ENCODE data around the gene DAPK2.
A peak's percentile ranks its signal among the peaks of the same experiment; 100 is the strongest.

DAPK2 gene

GRCh38 chr15:63994073-63994600, 52.1 kb downstream of the DAPK2 start:
- DNase-seq = no peak

DNA sequence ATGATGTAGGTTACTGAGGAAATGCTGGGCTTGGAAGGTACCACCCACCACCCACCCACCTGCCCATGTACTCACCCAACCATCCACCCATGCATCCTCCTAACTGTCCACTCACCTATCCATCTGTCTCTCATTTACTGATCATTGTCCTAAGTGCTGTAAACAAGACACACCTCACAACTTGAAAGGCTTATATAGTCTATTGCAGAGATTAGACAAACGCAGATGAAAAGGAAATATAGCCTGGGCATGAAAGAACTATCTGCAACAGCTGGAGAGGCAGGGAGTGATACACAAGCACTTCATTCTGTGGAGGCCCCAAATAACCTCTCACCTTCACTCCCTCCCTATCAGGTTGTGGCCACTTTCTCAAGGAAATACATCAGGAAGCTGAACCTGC, 54.0 kb downstream of the DAPK2 start:
- no peak for DNase-seq

- no peak for DNase-seq
Measured at GRCh38 chr15:63991706-63992105, 54.6 kb downstream of the DAPK2 start.

GRCh38 chr15:63990454-63990853, 55.8 kb downstream of the DAPK2 start:
- DNase-seq = no peak

GRCh38 chr15:63987796-63988378, 58.4 kb downstream of the DAPK2 start:
- DNase-seq = no peak

DNA sequence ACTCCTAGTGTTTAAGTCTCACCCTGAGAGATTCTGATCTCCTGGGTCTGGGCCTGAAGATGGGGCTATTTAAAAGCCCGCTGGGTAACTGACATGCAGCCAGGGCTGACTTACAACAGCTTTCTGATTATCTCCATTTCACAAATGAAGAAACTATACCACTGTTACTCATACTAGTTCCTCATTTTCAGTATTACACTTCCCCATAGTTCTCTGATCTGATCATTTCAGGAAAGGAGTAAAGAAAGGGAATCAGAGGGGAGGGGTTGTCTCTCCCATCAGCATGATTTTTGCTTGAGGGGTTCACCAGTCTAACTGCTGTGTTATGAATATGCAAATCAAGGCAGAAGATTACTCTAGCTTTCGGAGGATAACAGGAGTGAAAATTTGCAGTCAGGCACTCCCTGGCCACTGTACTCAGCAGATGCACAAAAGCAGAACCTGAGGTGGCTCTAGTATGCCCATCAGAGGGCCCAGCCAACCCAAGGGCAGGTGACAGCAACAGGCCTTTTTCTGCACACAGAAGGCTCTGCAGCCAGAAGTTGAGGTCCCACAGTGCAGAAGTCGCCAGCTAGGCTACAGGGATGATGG, 59.4 kb downstream of the DAPK2 start:
- DNase-seq = peak; percentile 48

DNA sequence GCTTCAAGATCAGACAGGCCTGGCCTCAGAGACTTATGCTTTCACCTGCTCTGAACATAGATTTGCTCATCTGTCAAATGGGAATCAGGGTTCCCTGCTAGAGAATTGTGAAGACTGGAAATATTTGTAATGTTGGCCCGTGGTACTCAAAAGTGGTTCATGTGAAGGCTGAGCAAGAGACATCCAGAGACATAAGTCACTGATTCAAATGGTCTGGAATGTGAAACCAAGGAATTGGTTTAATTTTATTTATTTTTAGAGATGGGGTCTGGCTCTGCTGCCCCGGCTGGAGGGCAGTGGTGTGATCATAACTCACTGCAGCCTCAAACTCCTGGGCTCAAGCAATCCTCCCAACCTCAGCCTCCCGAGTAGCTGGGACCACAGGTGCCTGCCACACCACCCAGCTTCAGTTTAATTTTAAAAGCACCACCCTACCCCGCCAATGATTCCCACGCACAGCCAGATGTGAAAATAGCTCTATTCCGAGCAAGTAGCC, 60.1 kb downstream of the DAPK2 start:
- no peak for DNase-seq

GRCh38 chr15:63985221-63986184, 60.8 kb downstream of the DAPK2 start:
- DNase-seq = no peak

DNA sequence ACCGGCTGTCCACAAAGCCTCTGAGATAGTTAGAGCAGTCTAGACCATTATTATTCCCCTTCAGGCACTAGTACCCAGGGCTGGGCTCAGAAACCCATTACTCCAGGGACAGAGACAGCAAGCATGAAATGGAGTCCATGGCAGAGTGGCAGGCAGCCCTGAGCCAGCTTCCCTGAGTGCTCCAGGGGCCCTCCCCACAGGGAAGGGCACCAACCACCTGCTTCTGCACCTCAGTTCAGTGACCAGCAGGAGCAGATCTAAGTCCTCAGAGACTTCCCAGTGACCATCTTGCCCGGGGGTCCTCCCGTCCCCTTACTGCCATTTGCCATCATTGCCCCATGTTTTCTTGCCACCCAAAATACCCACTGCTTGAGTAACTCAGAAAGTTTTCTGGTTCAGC, 62.0 kb downstream of the DAPK2 start:
- DNase-seq = no peak

- DNase-seq = no peak
Measured at GRCh38 chr15:63983061-63983711, 63.1 kb downstream of the DAPK2 start.

DNA sequence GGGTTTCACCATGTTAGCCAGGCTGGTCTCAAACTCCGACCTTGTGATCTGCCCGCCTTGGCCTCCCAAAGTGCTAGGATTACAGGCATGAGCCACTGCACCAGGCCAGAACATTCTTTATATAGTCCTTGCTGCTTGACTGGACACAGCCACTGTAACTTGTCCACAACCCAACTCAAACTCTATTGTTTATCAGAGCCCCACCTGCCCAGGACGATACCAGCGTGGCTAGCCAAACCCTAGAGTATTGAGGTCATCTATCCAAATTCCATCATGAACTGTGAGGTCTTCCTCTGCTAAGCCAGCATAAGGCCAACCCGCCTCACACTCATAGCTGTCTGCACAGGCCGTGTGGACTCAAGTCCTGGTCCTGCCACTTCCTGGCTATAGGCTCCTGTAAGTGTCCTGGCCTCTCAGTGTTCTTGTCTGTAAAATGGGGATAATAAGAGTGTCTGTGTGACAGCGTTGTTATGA, 63.9 kb downstream of the DAPK2 start:
- no peak for DNase-seq

DNA sequence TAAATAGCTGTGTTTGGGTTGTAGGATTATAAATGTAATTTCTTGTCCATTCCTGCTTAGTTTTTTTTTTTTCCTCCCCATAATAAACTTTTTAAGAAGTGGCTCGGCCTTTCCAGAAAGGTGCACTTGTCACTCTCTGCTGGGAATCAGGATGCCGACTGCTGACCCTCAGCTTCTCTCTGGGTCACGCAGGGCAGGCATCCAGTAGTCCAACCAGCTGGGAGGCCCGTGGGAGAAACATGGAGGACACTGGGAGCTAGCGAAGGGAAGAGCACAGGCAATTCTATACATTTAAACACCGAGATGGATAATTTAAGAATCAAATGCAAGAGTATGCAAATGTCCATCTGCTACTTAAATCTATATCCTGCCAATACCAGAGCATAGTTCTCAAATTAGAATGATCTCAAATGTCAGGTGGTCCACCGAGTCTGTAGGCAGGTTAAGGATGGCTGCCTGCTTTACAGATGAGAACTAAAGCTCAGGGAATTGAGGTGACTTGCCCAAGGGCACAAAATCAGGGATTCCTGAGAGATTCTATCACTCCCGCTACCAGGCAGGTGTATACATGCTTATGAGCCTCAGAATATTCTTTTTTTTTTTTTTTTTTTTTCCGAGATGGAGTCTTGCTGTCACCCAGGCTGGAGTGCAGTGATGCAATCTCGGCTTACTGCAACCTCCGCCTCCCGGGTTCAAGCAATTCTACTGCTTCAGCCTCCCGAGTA, 64.5 kb downstream of the DAPK2 start:
- no peak for DNase-seq

DNA sequence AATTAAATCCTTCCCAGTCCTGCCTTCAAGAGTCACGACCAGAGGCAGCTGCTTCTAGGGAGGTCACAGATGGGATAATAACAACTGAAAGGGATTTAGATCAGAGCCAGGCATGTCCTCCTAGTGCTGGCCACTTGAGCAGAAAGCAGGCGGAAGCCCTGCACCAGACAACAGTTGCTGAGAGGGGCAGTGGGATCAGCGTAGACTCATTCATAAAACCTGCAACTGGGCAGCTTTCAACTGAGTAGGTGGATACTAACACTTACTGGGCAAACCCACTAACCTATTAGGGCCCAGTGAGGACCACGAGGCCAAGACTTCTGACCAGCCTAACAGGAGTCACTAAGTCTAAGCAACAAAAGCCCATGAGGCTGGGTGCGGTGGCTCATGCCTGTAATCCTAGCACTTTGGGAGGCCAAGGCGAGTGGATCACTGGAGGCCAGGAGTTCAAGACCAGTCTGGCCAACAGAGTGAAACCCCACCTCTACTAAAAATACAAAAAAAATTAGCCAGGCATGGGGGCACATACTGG, 67.0 kb downstream of the DAPK2 start:
- DNase-seq = no peak

- no peak for DNase-seq
Measured at GRCh38 chr15:63978511-63979261, 67.6 kb downstream of the DAPK2 start.

- no peak for DNase-seq
Measured at GRCh38 chr15:63977119-63977518, 69.2 kb downstream of the DAPK2 start.

DNA sequence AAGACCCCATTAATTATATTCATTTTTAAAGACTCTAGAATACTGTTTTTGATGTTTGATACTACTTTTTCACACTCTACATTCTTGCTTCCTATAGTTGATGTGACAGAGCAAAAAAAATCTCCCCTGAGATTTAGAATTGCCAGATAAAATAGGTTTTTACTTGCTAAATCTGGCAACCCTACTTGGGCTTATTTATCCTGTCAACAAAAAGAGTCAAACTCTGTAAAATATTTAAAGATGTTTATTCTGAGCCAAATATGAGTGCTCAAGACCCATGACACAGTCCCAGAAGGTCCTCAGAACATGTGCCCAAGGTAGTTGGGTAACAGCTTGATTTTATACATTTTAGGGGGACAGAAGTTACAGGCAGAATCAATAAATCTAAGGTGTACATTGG, 72.3 kb downstream of the DAPK2 start:
- no peak for DNase-seq

DNA sequence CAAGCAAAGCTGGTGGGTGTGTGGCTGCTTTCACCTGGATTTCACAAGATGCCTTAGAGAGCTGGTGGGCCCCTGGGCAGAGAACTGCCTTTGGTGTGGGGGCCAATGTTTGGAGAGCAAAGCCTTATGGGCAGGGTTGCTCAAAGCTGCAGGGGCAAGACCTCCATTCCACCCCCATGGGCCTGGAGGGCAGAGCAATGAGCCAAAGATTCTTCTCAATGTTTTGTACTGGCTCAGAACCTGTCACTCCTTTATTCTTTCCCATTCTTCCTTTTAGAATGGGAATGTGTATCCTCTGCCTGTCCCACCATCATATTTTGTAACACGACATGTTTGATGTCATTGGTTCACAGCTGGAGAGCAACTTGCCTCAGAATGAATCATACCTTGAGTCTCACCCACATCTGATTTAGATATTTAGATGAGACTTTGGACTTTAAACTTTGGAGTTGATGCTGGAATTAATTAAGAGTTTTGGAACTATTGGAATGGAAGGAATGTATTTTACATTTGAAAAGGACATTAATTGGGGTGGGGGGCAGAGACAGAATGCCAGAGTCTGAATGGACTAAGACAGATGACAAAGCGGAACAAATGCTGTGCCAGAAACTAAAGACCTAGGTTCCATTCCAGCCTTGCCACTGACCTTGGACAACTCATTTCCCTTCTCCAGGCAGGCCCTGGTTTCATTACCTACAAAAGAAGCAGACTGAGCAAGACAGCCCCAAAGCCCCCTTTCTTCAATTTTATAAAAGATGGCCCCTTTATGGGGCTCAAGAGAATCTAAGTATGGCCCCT, 72.9 kb downstream of the DAPK2 start:
- no peak for DNase-seq

GRCh38 chr15:63972801-63973200, 73.5 kb downstream of the DAPK2 start:
- DNase-seq = no peak

- DNase-seq = no peak
Measured at GRCh38 chr15:63971904-63972303, 74.4 kb downstream of the DAPK2 start.

- DNase-seq = no peak
Measured at GRCh38 chr15:63971427-63971805, 74.9 kb downstream of the DAPK2 start.

All from NCI-H526 treated with DMSO at 0.1 percent for 48 hours (cell line).